Ishikawa (cell line): ENCODE measurements around the gene EHHADH.

Experiments used
- CEBPB ChIP-seq: IDR thresholded peaks from 2 replicates; pipeline ENCODE4 v1.6.1; 2012
- NFIC ChIP-seq: IDR thresholded peaks from 2 replicates; pipeline ENCODE4 v1.6.1; 2012
- RAD21 ChIP-seq: IDR thresholded peaks from 2 replicates; pipeline ENCODE4 v1.6.1; 2012; ENCODE audit warnings: low read depth
- TAF1 ChIP-seq: IDR thresholded peaks from 2 replicates; pipeline ENCODE4 v1.6.1; 2012; ENCODE audit warnings: low read depth, mild to moderate bottlenecking
- TCF12 ChIP-seq: IDR thresholded peaks from 2 replicates; pipeline ENCODE4 v1.6.1; 2012; ENCODE audit warnings: low read depth
- YY1 ChIP-seq: IDR thresholded peaks from 2 replicates; pipeline ENCODE4 v1.6.1; 2012; ENCODE audit warnings: low read depth
- TF ChIP-seq, protein P1 (sequence below): IDR thresholded peaks from 2 replicates; pipeline ENCODE4 v1.6.1; 2012; ENCODE audit warnings: low read depth, mild to moderate bottlenecking
- TF ChIP-seq, protein P2 (sequence below): IDR thresholded peaks from 2 replicates; pipeline ENCODE4 v1.6.1; 2012

DNA sequence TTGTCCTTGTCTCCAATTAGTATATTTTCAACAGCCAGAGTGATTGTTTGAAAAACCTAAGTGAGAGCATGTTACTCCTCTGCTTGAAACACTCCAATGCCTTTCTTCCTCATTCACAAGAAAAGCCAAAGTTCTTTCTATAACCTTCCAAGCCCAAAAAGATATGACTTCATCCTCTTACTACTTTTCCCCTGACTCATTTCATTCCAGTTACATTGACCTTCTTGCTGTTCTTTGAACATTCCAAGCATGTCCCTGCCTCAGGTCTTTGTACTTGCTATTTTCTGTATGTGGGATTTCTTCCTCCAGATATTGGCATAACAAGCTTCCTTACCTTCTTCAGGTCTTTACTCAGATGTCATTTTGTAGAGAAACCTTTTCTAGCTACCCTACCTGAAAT is 28.3 kb downstream of the EHHADH start:
- TF ChIP-seq TCF12 (no peak), YY1 (no peak), TAF1 (no peak), RAD21 (no peak), NFIC (no peak), CEBPB (no peak)
- TF ChIP-seq, protein P1, sequence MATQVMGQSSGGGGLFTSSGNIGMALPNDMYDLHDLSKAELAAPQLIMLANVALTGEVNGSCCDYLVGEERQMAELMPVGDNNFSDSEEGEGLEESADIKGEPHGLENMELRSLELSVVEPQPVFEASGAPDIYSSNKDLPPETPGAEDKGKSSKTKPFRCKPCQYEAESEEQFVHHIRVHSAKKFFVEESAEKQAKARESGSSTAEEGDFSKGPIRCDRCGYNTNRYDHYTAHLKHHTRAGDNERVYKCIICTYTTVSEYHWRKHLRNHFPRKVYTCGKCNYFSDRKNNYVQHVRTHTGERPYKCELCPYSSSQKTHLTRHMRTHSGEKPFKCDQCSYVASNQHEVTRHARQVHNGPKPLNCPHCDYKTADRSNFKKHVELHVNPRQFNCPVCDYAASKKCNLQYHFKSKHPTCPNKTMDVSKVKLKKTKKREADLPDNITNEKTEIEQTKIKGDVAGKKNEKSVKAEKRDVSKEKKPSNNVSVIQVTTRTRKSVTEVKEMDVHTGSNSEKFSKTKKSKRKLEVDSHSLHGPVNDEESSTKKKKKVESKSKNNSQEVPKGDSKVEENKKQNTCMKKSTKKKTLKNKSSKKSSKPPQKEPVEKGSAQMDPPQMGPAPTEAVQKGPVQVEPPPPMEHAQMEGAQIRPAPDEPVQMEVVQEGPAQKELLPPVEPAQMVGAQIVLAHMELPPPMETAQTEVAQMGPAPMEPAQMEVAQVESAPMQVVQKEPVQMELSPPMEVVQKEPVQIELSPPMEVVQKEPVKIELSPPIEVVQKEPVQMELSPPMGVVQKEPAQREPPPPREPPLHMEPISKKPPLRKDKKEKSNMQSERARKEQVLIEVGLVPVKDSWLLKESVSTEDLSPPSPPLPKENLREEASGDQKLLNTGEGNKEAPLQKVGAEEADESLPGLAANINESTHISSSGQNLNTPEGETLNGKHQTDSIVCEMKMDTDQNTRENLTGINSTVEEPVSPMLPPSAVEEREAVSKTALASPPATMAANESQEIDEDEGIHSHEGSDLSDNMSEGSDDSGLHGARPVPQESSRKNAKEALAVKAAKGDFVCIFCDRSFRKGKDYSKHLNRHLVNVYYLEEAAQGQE, result no peak
- TF ChIP-seq, protein P2, sequence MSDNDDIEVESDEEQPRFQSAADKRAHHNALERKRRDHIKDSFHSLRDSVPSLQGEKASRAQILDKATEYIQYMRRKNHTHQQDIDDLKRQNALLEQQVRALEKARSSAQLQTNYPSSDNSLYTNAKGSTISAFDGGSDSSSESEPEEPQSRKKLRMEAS, result no peak
